Measurements from ENCODE around the gene ATP11A. TPM values are rescaled to one million over a fixed set of nuclear protein-coding genes. Genes with fewer than 3 reads are reported as not detected.

Gene ATP11A
- total and polyA plus RNA-seq, 11 donors = 20.5 to 146 (median 91.2) TPM

- intact Hi-C loops (cut with DNase I) = no loop called here
- no peak for DNase-seq
- Histone ChIP-seq H3K36me3 (no peaks in the 10 kb centered on the region), H3K4me1 (peaks cover 0 to 22% (median 12%) of the 10 kb centered on the region in 12 donors), H3K9me3 (no peaks in the 10 kb centered on the region), H3K27me3 (no peaks in the 10 kb centered on the region), H3K4me3 (peak overlapping the region in 6 of 12 donors; percentile 12 to 45 (median 38)), H3K27ac (no peak overlapping the region)
- 77 to 86% (median 81%) methylated on average over 15 of the region's 15 CpGs for WGBS, 4 donors
- TF ChIP-seq POLR2A (IDR thresholded peaks at IDR 0.05) = no peak
- TF ChIP-seq, protein P1, sequence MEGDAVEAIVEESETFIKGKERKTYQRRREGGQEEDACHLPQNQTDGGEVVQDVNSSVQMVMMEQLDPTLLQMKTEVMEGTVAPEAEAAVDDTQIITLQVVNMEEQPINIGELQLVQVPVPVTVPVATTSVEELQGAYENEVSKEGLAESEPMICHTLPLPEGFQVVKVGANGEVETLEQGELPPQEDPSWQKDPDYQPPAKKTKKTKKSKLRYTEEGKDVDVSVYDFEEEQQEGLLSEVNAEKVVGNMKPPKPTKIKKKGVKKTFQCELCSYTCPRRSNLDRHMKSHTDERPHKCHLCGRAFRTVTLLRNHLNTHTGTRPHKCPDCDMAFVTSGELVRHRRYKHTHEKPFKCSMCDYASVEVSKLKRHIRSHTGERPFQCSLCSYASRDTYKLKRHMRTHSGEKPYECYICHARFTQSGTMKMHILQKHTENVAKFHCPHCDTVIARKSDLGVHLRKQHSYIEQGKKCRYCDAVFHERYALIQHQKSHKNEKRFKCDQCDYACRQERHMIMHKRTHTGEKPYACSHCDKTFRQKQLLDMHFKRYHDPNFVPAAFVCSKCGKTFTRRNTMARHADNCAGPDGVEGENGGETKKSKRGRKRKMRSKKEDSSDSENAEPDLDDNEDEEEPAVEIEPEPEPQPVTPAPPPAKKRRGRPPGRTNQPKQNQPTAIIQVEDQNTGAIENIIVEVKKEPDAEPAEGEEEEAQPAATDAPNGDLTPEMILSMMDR (IDR thresholded peaks at IDR 0.05) = no peak
- ATAC-seq = no peak
These were observed 71.1 kb downstream of the ATP11A start for GRCh38 chr13:112760931-112761330.

DNA sequence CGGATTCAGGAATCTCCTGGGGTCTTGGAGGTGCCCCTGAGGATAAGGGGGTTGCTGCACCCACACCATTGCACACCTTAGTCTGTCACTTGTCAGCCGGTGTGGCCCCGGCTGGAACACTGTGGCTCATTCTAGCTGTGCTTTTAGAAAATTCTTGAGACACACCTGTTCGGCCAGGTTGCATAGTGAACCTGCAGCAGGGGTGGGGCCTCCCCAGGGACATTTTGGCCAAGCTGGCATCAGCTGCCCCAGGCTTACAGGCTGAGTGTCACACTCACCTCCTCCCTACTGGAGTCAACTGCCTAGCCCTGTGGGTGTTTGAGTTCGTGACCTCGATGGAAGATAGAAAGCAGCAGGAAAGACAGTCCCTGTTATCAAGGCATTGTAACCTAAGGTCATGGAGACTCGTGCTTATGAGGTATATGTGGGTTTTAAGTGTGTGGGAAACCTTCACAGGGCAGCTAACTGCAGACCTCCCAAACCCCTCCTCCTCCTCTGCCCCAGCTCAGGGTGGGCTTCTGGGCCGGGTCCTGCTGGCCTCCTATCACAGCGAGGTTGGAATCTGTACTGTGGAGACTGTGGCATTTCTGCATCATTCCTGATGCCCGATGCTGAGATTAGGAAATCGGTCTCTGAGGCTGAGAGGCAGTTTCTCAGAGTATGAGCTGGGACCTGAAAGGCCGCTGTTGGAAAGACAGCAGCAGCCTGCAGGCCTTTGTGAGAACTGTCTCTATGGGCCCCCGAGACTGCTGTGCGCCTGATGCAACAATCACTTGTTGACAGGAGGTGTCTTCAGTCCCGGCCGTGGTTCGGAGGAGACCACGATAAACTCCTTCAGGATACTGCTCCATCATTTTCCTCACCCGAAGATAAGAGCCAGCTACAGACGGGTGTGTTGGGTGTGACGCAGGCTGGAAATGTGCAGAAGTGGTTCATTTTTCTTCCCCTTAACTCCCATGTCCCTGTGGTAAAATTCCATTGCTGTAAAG is 72.2 kb downstream of the ATP11A start:
- no peak overlapping the region for H3K4me3 ChIP-seq
- TF ChIP-seq, protein P1 (IDR thresholded peaks at IDR 0.05) = no peak
- TF ChIP-seq POLR2A (IDR thresholded peaks at IDR 0.05) = no peak
- DNase-seq (peak in 2 of 5 donors; percentile 7 to 67), ATAC-seq (peak; percentile 32 to 71 (median 62))
- WGBS, 4 donors = 54 to 65% (median 60%) methylated on average over 20 to 21 of the region's 21 CpGs
- H3K9me3 ChIP-seq = no peaks in the 10 kb centered on the region
- H3K36me3 ChIP-seq = no peaks in the 10 kb centered on the region
- peak overlapping the region in 5 of 12 donors; percentile 1 to 48 (median 39) for H3K27ac ChIP-seq
- H3K4me1 ChIP-seq = peaks cover 0 to 22% (median 12%) of the 10 kb centered on the region in 12 donors
- intact Hi-C loops (cut with DNase I) = no loop called here
- H3K27me3 ChIP-seq = no peaks in the 10 kb centered on the region

DNA sequence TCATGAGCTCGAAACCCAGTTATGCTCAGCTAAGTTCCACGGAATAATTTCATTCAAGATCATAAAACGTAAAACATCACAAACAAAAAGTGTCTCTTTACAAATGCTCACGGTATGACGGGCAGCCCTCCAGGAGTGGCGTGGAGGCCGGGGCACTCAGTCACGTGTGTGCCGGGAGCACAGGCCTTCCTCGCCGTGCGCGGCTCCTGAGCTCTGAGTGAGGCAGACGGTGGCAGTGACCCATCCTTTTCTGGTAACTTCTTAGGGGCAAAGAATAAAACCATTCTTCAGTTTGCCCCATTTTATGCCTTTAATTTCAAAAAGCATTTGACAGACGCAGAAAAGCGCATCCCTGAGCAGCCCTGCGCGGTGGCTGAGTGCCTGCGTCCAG is 72.8 kb downstream of the ATP11A start:
- H3K9me3 ChIP-seq = no peaks in the 10 kb centered on the region
- WGBS, 4 donors = 80 to 84% (median 83%) methylated on average over 19 of the region's 19 CpGs
- no peaks in the 10 kb centered on the region for H3K27me3 ChIP-seq
- H3K4me1 ChIP-seq = peaks cover 0 to 22% (median 12%) of the 10 kb centered on the region in 12 donors
- intact Hi-C loops (cut with DNase I) = no loop called here
- no peak overlapping the region for H3K4me3 ChIP-seq
- H3K36me3 ChIP-seq = no peaks in the 10 kb centered on the region
- TF ChIP-seq, protein P1 (IDR thresholded peaks at IDR 0.05) = no peak
- TF ChIP-seq POLR2A (IDR thresholded peaks at IDR 0.05) = no peak
- peak in 3 of 4 donors; percentile 20 to 51 (median 36) for ATAC-seq
- H3K27ac ChIP-seq = peak overlapping the region in 3 of 12 donors; percentile 1 to 48 (median 39)
- DNase-seq = peak in 1 of 5 donors; percentile 12

- DNase-seq = no peak
- ATAC-seq = no peak
- TF ChIP-seq, protein P1 (IDR thresholded peaks at IDR 0.05) = no peak
- no peak for TF ChIP-seq POLR2A (IDR thresholded peaks at IDR 0.05)
- H3K4me3 ChIP-seq = no peak overlapping the region
- WGBS, 4 donors = 89 to 92% (median 90%) methylated on average over 11 of the region's 11 CpGs
- intact Hi-C loops (cut with DNase I) = no loop called here
- no peaks in the 10 kb centered on the region for H3K9me3 ChIP-seq
- peaks cover 0 to 31% (median 14%) of the 10 kb centered on the region in 12 donors for H3K4me1 ChIP-seq
- H3K27me3 ChIP-seq = no peaks in the 10 kb centered on the region
- no peaks in the 10 kb centered on the region for H3K36me3 ChIP-seq
- H3K27ac ChIP-seq = no peak overlapping the region
These were observed 74.2 kb downstream of the ATP11A start for GRCh38 chr13:112764028-112764427.
